ENCODE data around the gene HLA-DMB. TPM values are rescaled to one million over a fixed set of nuclear protein-coding genes. Genes with fewer than 3 reads are reported as not detected.

The HLA-DMB gene
- polyA plus RNA-seq, 1 of the 3 experiments (the other 2 are of a cell fraction), result not detected

- H4K20me1 ChIP-seq (ENCODE audit: insufficient read depth), result no peaks in the 10 kb centered on the region
- H3F3A ChIP-seq (replicated peaks; ENCODE audit: insufficient read depth), result no peaks in the 10 kb centered on the region
- no peak overlapping the region for H3K4me2 ChIP-seq
- H3K79me2 ChIP-seq (ENCODE audit: insufficient read depth), result no peaks in the 10 kb centered on the region
- 79% methylated on average over 2 of the region's 2 CpGs for WGBS (ENCODE audit: low lambda C conversion rate)
- ChIA-PET CTCF (interaction anchor here (4.3 to 10.8 kb wide), 4 partner anchors 13 to 70 kb away, joined by 28 to 187 read pairs (median 92); partner anchors contain the start of genes BRD2 and HLA-DMB), POLR2A (no interaction called here)
- DNase-seq, result no peak
- peaks cover 0 to 6% of the 10 kb centered on the region in 2 experiments; a peak in 1 of 4 replicates for H3K4me1 ChIP-seq (ENCODE audit: control insufficient read depth in 1 of 2, insufficient read depth in 2 of 2, low read depth in 1 of 2, low read length in 1 of 2)
- no peaks in the 10 kb centered on the region for H3K9me2 ChIP-seq
- no peak for TF ChIP-seq ELF1 (IDR thresholded peaks at IDR 0.05)
- no peak for TF ChIP-seq ZBTB33 (IDR thresholded peaks at IDR 0.05; ENCODE audit: borderline replicate concordance, low read depth)
- no peak for TF ChIP-seq MEF2A (IDR thresholded peaks at IDR 0.05; ENCODE audit: borderline replicate concordance, low read depth)
- no peak for TF ChIP-seq TAF1 (IDR thresholded peaks at IDR 0.05; ENCODE audit: borderline replicate concordance, low read depth, low read length)
- no peak for TF ChIP-seq SIN3A (IDR thresholded peaks at IDR 0.05; ENCODE audit: borderline replicate concordance, low read depth, low read length)
- no peak for TF ChIP-seq GABPA (IDR thresholded peaks at IDR 0.05; ENCODE audit: low read depth)
- TF ChIP-seq EZH2phosphoT487 (IDR thresholded peaks at IDR 0.05; ENCODE audit: borderline replicate concordance, low read depth), result no peak
- TF ChIP-seq FOXJ3 (CRISPR knock-in tag; IDR thresholded peaks at IDR 0.05), result no peak
- no peak for TF ChIP-seq USF2 (IDR thresholded peaks at IDR 0.05; ENCODE audit: borderline replicate concordance, low read depth, low read length)
- no peak for TF ChIP-seq RFX5 (IDR thresholded peaks at IDR 0.05; ENCODE audit: low read length)
- TF ChIP-seq JUND (IDR thresholded peaks at IDR 0.05), result no peak
- no peak for TF ChIP-seq RXRA (IDR thresholded peaks at IDR 0.05; ENCODE audit: borderline replicate concordance, low read depth)
- TF ChIP-seq POLR2AphosphoS5 (IDR thresholded peaks at IDR 0.05; ENCODE audit: low read depth, low read length), result no peak
- TF ChIP-seq RCOR1 (IDR thresholded peaks at IDR 0.05; ENCODE audit: low read length), result no peak
- TF ChIP-seq NFIC (IDR thresholded peaks at IDR 0.05; ENCODE audit: borderline replicate concordance), result no peak
- no peak for TF ChIP-seq CTCF (IDR thresholded peaks at IDR 0.05)
- no peak overlapping the region for H3K27ac ChIP-seq (ENCODE audit: low read depth in 2 of 2, low read length in 1 of 2)
- peaks cover 4% of the 10 kb centered on the region; the same call in 1 of the 2 replicates for H3K9me3 ChIP-seq
- no peak overlapping the region for H3K4me3 ChIP-seq (ENCODE audit: low read depth in 2 of 2, low read length in 1 of 2)
- no peaks in the 10 kb centered on the region for H3K36me3 ChIP-seq (replicated peaks in 1 of 2; ENCODE audit: control insufficient read depth in 1 of 2, insufficient read depth in 2 of 2, low read length in 1 of 2)
- no peak overlapping the region for H2AFZ ChIP-seq (ENCODE audit: low read depth)
- H3K27me3 ChIP-seq (ENCODE audit: insufficient read depth), result no peaks in the 10 kb centered on the region
- H3K9ac ChIP-seq, result no peak overlapping the region
These were observed 15.3 kb upstream of the HLA-DMB start for GRCh38 chr6:32956176-32956575.

Data from SK-N-SH (cell line).